Hepatocyte (in vitro differentiated cells): ENCODE measurements around the gene NPDC1. TPM values are rescaled to one million over a fixed set of nuclear protein-coding genes. Genes with fewer than 3 reads are reported as not detected.

Source experiments
- DNase-seq: peaks from one replicate; pipeline ENCODE4 v3.0.0-alpha.2; 2016; ENCODE audit warnings: low spot score
- H2AFZ ChIP-seq: fragments of 200-600 bp; sonication (generic); 2 replicates; pipeline ENCODE4 v1.6.0; 2016; ENCODE audit warnings: antibody characterized with exemption, mild to moderate bottlenecking
- H3K27ac ChIP-seq: fragments of 200-600 bp; sonication (generic); 2 replicates; pipeline ENCODE4 v1.5.1; 2016; ENCODE audit warnings: mild to moderate bottlenecking
- H3K27me3 ChIP-seq: fragments of 200-600 bp; sonication (generic); 2 replicates; pipeline ENCODE4 v1.6.1; 2016
- H3K36me3 ChIP-seq: fragments of 200-600 bp; sonication (generic); replicated peaks from 2 replicates; pipeline ENCODE4 v1.5.1; 2016; ENCODE audit warnings: low read depth; ENCODE audit not compliant: insufficient read depth
- H3K4me1 ChIP-seq: fragments of 200-600 bp; sonication (generic); 2 replicates; pipeline ENCODE4 v1.5.1; 2016; ENCODE audit warnings: mild to moderate bottlenecking, moderate library complexity; ENCODE audit not compliant: insufficient read depth
- H3K4me2 ChIP-seq: fragments of 200-600 bp; sonication (generic); 2 replicates; pipeline ENCODE4 v1.6.0; 2016
- H3K4me3 ChIP-seq: fragments of 200-600 bp; sonication (generic); 2 replicates; pipeline ENCODE4 v1.5.1; 2016; ENCODE audit warnings: mild to moderate bottlenecking
- H3K79me2 ChIP-seq: fragments of 200-600 bp; sonication (generic); 2 replicates; pipeline ENCODE4 v1.6.0; 2017; ENCODE audit warnings: mild to moderate bottlenecking
- H3K9me2 ChIP-seq: fragments of 200-600 bp; sonication (generic); replicated peaks from 2 replicates; pipeline ENCODE4 v1.6.0; 2017; ENCODE audit warnings: mild to moderate bottlenecking; ENCODE audit not compliant: insufficient read depth
- H3K9me3 ChIP-seq: fragments of 200-600 bp; sonication (generic); 2 replicates; pipeline ENCODE4 v1.5.1; 2016; ENCODE audit warnings: low read depth, mild to moderate bottlenecking
- H4K20me1 ChIP-seq: fragments of 200-600 bp; sonication (generic); 2 replicates; pipeline ENCODE4 v1.6.0; 2016; ENCODE audit warnings: mild to moderate bottlenecking; ENCODE audit not compliant: insufficient read depth, poor library complexity, severe bottlenecking
- CTCF ChIP-seq: fragments of 200-600 bp; sonication (generic); IDR thresholded peaks from 2 replicates; pipeline ENCODE4 v1.5.1; 2016; ENCODE audit warnings: antibody characterized with exemption, mild to moderate bottlenecking; ENCODE audit not compliant: poor library complexity
- EZH2 ChIP-seq: fragments of 200-600 bp; sonication (generic); IDR thresholded peaks from 2 replicates; pipeline ENCODE4 v1.6.1; 2016; ENCODE audit warnings: antibody characterized with exemption, mild to moderate bottlenecking, borderline replicate concordance
- EZH2phosphoT487 ChIP-seq: fragments of 200-600 bp; sonication (generic); IDR thresholded peaks from one replicate; pipeline ENCODE4 v1.6.1; 2018; ENCODE audit warnings: antibody characterized with exemption, mild to moderate bottlenecking, low read depth, moderate library complexity; ENCODE audit not compliant: unreplicated experiment, severe bottlenecking
- WGBS: methylation state at CpG from one replicate; pipeline ENCODE4 v1.1.6; 2016; ENCODE audit warnings: low lambda C conversion rate; ENCODE audit errors: missing lambda C conversion rate; 5-methylcytosine and 5-hydroxymethylcytosine counted together
- polyA plus RNA-seq: library from polyadenylated mRNA; unstranded; fragments of >200 nt; fragmentation: Nextera tagmentation; extraction: Ambion mirVana; gene quantifications from 2 replicates; pipeline ENCODE4 v1.2.1, GENCODE V29; 2016
- total RNA-seq: library from RNA; depleted of rRNA; stranded (reverse); fragments of >200 nt; gene quantifications from 2 replicates; pipeline ENCODE4 v1.2.3, GENCODE V29; 2014

Gene NPDC1
- total and polyA plus RNA-seq, 2 experiments from 2014 or later, result 12.7 to 72.7 TPM

GRCh38 chr9:137011907-137012675, 33.9 kb downstream of the NPDC1 start:
- H3K79me2 ChIP-seq, result no peaks in the 10 kb centered on the region
- no peak overlapping the region for H3K4me2 ChIP-seq
- no peaks in the 10 kb centered on the region for H3K27me3 ChIP-seq
- H4K20me1 ChIP-seq, result no peaks in the 10 kb centered on the region
- TF ChIP-seq EZH2phosphoT487, result no peak
- H3K27ac ChIP-seq, result no peak overlapping the region
- H3K9me3 ChIP-seq, result no peaks in the 10 kb centered on the region
- H3K9me2 ChIP-seq, result no peaks in the 10 kb centered on the region
- H3K36me3 ChIP-seq, result no peaks in the 10 kb centered on the region
- WGBS, result 96% methylated on average over 25 of the region's 39 CpGs
- no peak overlapping the region for H3K4me3 ChIP-seq
- H2AFZ ChIP-seq, result no peak overlapping the region
- no peak for DNase-seq
- no peaks in the 10 kb centered on the region for H3K4me1 ChIP-seq

- no peaks in the 10 kb centered on the region for H3K36me3 ChIP-seq
- no peaks in the 10 kb centered on the region for H3K4me1 ChIP-seq
- no peaks in the 10 kb centered on the region for H3K9me2 ChIP-seq
- no peaks in the 10 kb centered on the region for H3K9me3 ChIP-seq
- no peak for DNase-seq
- H4K20me1 ChIP-seq, result no peaks in the 10 kb centered on the region
- no peak overlapping the region for H2AFZ ChIP-seq
- no peak overlapping the region for H3K27ac ChIP-seq
- H3K4me3 ChIP-seq, result no peak overlapping the region
- 98% methylated on average over 9 of the region's 24 CpGs for WGBS
- TF ChIP-seq EZH2phosphoT487 (no peak), EZH2 (no peak), CTCF (no peak)
- no peaks in the 10 kb centered on the region for H3K79me2 ChIP-seq
- no peaks in the 10 kb centered on the region for H3K27me3 ChIP-seq
- H3K4me2 ChIP-seq, result no peak overlapping the region
These were observed 34.8 kb downstream of the NPDC1 start for GRCh38 chr9:137011156-137011555.

- TF ChIP-seq EZH2phosphoT487 (no peak), CTCF (no peak), EZH2 (no peak)
- no peak overlapping the region for H2AFZ ChIP-seq
- no peaks in the 10 kb centered on the region for H3K9me3 ChIP-seq
- H3K4me3 ChIP-seq, result no peak overlapping the region
- no peaks in the 10 kb centered on the region for H4K20me1 ChIP-seq
- no peaks in the 10 kb centered on the region for H3K36me3 ChIP-seq
- H3K4me1 ChIP-seq, result no peaks in the 10 kb centered on the region
- H3K27me3 ChIP-seq, result no peaks in the 10 kb centered on the region
- no peak for DNase-seq
- no peak overlapping the region for H3K27ac ChIP-seq
- WGBS, result 94% methylated on average over 35 of the region's 49 CpGs
- no peaks in the 10 kb centered on the region for H3K79me2 ChIP-seq
- no peak overlapping the region for H3K4me2 ChIP-seq
- H3K9me2 ChIP-seq, result no peaks in the 10 kb centered on the region
These were observed 35.8 kb downstream of the NPDC1 start for GRCh38 chr9:137009938-137010732.

- H3K4me3 ChIP-seq, result no peak overlapping the region
- no peaks in the 10 kb centered on the region for H3K27me3 ChIP-seq
- no peaks in the 10 kb centered on the region for H3K79me2 ChIP-seq
- no peak overlapping the region for H2AFZ ChIP-seq
- no peak overlapping the region for H3K4me2 ChIP-seq
- TF ChIP-seq EZH2phosphoT487, result no peak
- no peak for TF ChIP-seq CTCF
- no peak for TF ChIP-seq EZH2
- no peaks in the 10 kb centered on the region for H3K9me3 ChIP-seq
- WGBS, result 97% methylated on average over 12 of the region's 18 CpGs
- H3K27ac ChIP-seq, result no peak overlapping the region
- no peaks in the 10 kb centered on the region for H4K20me1 ChIP-seq
- no peaks in the 10 kb centered on the region for H3K36me3 ChIP-seq
- H3K9me2 ChIP-seq, result no peaks in the 10 kb centered on the region
- H3K4me1 ChIP-seq, result no peaks in the 10 kb centered on the region
- no peak for DNase-seq
These were observed 36.8 kb downstream of the NPDC1 start for GRCh38 chr9:137009217-137009616.
